Measurements from ENCODE around the gene BABAM2. TPM values are rescaled to one million over a fixed set of nuclear protein-coding genes. Genes with fewer than 3 reads are reported as not detected.

The BABAM2 gene
- total and polyA plus RNA-seq, 10 of the 15 experiments (the other 5 are each of a cell fraction or from before 2014, with no cell fraction given), result 30.7 to 59.9 (median 44.5) TPM

- no peak for TF ChIP-seq ZZZ3 (IDR thresholded peaks at IDR 0.05; ENCODE audit: control insufficient read depth, insufficient read length, low read depth)
- no peak for TF ChIP-seq ETV6 (conservative IDR thresholded peaks at IDR 0.05 in 1 of 2, IDR thresholded peaks at IDR 0.05 in 1 of 2; ENCODE audit: borderline replicate concordance in 1 of 2, low read depth in 1 of 2)
- TF ChIP-seq NFYB (IDR thresholded peaks at IDR 0.05; ENCODE audit: insufficient read depth, low read depth, low read length), result no peak
- no peak for TF ChIP-seq CEBPB (IDR thresholded peaks at IDR 0.05; ENCODE audit: borderline replicate concordance in 1 of 2, low read depth in 2 of 2, low read length in 2 of 2)
- no peak for TF ChIP-seq USF1 (IDR thresholded peaks at IDR 0.05; ENCODE audit: borderline replicate concordance, extremely low read length, insufficient read depth, low read depth, low read length)
- TF ChIP-seq POLR2AphosphoS2 (IDR thresholded peaks at IDR 0.05; ENCODE audit: low read depth, low read length), result no peak
- no peak for TF ChIP-seq POU2F2 (IDR thresholded peaks at IDR 0.05; ENCODE audit: borderline replicate concordance, low read depth, low read length)
These were observed 144.2 kb downstream of the BABAM2 start (continued) for GRCh38 chr2:28034696-28035095.

DNA sequence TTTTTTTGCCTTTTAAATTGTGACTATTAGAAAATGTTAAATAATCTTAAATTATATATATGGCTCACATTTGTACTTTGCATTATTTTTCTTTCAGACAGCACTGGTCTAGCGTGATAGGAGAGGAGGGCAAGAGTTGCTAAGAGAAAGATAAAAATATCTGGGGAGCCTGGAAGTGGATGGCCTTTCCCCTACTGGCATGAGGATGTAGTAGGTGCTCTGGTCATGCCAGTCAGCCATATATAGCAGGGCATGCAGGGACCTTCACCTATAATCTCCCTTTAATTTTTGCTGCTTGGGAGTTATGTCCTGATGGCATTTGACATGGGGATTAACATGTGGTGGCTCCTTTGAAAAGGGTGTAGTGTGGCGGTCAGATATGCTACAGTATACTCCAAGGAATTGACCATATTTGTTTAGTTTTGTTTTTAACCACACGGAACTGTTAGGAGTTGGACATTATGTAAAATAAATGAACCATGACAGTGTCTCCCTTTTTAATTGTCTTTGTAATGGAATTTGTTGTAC is 144.7 kb downstream of the BABAM2 start:
- 80% methylated on average over 3 of the region's 3 CpGs for WGBS (ENCODE audit: insufficient coverage, insufficient replicate concordance, low lambda C conversion rate, missing lambda C conversion rate)
- H3K36me3 ChIP-seq (ENCODE audit: control insufficient read depth in 2 of 2, insufficient read depth in 2 of 2, low read length in 1 of 2), result no peaks in the 10 kb centered on the region
- no peak for ATAC-seq
- intact Hi-C loops (cut with micrococcal nuclease; ENCODE audit: unreplicated experiment) (no loop called here), in situ Hi-C loops (cut with MboI) (no loop called here)
- no peaks in the 10 kb centered on the region for H4K20me1 ChIP-seq (ENCODE audit: control insufficient read depth, insufficient read depth)
- SMC1A ChIA-PET (ENCODE audit: uncharacterized antibody, unreplicated experiment), result no interaction called here
- H2AFZ ChIP-seq (ENCODE audit: control insufficient read depth, low read depth, low read length), result no peak overlapping the region
- no peaks in the 10 kb centered on the region for H3K79me2 ChIP-seq (ENCODE audit: control insufficient read depth, insufficient read depth, low read length)
- no peaks in the 10 kb centered on the region for H3K27me3 ChIP-seq (replicated peaks in 1 of 2; ENCODE audit: control insufficient read depth in 2 of 2, insufficient read depth in 2 of 2, low read length in 1 of 2)
- no peaks in the 10 kb centered on the region for H3K9me3 ChIP-seq (replicated peaks; ENCODE audit: control insufficient read depth, insufficient read depth, low read length)
- H3K4me1 ChIP-seq (ENCODE audit: control insufficient read depth, insufficient read depth, low read length), result no peaks in the 10 kb centered on the region
- RAD21 ChIA-PET (ENCODE audit: unreplicated experiment), result no interaction called here
- TF ChIP-seq BMI1 (IDR thresholded peaks at IDR 0.05; ENCODE audit: borderline replicate concordance) (no peak), FOXM1 (IDR thresholded peaks at IDR 0.05; ENCODE audit: low read depth, low read length) (no peak), IRF4 (IDR thresholded peaks at IDR 0.05; ENCODE audit: low read depth, low read length) (no peak)
- TF ChIP-seq, protein P1, sequence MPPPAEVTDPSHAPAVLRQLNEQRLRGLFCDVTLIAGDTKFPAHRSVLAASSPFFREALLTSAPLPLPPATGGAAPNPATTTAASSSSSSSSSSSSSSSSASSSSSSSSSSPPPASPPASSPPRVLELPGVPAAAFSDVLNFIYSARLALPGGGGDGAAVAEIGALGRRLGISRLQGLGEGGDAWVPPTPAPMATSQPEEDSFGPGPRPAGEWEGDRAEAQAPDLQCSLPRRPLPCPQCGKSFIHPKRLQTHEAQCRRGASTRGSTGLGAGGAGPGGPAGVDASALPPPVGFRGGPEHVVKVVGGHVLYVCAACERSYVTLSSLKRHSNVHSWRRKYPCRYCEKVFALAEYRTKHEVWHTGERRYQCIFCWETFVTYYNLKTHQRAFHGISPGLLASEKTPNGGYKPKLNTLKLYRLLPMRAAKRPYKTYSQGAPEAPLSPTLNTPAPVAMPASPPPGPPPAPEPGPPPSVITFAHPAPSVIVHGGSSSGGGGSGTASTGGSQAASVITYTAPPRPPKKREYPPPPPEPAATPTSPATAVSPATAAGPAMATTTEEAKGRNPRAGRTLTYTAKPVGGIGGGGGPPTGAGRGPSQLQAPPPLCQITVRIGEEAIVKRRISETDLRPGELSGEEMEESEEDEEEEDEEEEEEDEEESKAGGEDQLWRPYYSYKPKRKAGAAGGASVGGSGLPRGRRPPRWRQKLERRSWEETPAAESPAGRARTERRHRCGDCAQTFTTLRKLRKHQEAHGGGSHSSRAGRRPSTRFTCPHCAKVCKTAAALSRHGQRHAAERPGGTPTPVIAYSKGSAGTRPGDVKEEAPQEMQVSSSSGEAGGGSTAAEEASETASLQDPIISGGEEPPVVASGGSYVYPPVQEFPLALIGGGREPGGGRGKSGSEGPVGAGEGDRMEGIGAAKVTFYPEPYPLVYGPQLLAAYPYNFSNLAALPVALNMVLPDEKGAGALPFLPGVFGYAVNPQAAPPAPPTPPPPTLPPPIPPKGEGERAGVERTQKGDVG (CRISPR knock-in tag; IDR thresholded peaks at IDR 0.05), result no peak
- no peak for FAIRE-seq
- BruUV-seq (replicated peaks), result no TSS peak
- DNase-seq (ENCODE audit: low read depth, low spot score), result no peak
- no peak overlapping the region for H3K4me3 ChIP-seq
- H3K27ac ChIP-seq (ENCODE audit: control insufficient read depth, insufficient read depth), result no peak overlapping the region
- POLR2A ChIA-PET, result no interaction called here
- H3K4me2 ChIP-seq (ENCODE audit: control insufficient read depth, insufficient read depth), result no peak overlapping the region
- no peak overlapping the region for H3K9ac ChIP-seq (ENCODE audit: control insufficient read depth, insufficient read depth, low read length)
- CTCF ChIA-PET, result interaction anchor here (0.6 kb wide), 1 partner anchor 95 kb away, joined by 3 read pairs; no protein-coding TSS in a partner anchor
